NB4 (cell line): Measurements from ENCODE around the gene OTX2.

Experiments used
- MYC ChIP-seq: IDR thresholded peaks from 2 replicates; pipeline ENCODE4 v1.6.1; 2011; ENCODE audit warnings: low read depth, low read length
- POLR2A ChIP-seq: IDR thresholded peaks from 2 replicates; pipeline ENCODE4 v1.6.1; 2011; ENCODE audit warnings: mild to moderate bottlenecking; ENCODE audit not compliant: insufficient read length; ENCODE audit errors: extremely low read depth
- TF ChIP-seq, protein P1 (sequence below): IDR thresholded peaks from one replicate; pipeline ENCODE4 v1.5.1; 2012; ENCODE audit warnings: low read depth, low read length
- TF ChIP-seq, protein P2 (sequence below): IDR thresholded peaks from 2 replicates; pipeline ENCODE4 v1.6.1; 2011; ENCODE audit warnings: low read depth, low read length

DNA sequence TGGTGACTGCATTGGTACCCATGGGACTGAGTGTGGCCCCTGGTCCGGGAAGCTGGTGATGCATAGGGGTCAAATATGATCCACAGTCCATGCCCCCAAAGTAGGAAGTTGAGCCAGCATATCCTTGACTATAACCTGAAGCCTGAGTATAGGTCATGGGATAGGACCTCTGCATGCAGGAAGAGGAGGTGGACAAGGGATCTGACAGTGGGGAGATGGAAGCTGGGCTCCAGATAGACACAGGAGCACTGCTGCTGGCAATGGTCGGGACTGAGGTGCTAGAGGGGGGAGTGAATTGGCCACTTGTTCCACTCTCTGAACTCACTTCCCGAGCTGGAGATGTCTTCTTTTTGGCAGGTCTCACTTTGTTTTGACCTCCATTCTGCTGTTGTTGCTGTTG lies 8.4 kb downstream of the OTX2 start:
- TF ChIP-seq, protein P1, sequence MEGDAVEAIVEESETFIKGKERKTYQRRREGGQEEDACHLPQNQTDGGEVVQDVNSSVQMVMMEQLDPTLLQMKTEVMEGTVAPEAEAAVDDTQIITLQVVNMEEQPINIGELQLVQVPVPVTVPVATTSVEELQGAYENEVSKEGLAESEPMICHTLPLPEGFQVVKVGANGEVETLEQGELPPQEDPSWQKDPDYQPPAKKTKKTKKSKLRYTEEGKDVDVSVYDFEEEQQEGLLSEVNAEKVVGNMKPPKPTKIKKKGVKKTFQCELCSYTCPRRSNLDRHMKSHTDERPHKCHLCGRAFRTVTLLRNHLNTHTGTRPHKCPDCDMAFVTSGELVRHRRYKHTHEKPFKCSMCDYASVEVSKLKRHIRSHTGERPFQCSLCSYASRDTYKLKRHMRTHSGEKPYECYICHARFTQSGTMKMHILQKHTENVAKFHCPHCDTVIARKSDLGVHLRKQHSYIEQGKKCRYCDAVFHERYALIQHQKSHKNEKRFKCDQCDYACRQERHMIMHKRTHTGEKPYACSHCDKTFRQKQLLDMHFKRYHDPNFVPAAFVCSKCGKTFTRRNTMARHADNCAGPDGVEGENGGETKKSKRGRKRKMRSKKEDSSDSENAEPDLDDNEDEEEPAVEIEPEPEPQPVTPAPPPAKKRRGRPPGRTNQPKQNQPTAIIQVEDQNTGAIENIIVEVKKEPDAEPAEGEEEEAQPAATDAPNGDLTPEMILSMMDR, result no peak
- TF ChIP-seq POLR2A, result no peak
- TF ChIP-seq, protein P2, sequence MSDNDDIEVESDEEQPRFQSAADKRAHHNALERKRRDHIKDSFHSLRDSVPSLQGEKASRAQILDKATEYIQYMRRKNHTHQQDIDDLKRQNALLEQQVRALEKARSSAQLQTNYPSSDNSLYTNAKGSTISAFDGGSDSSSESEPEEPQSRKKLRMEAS, result no peak
- no peak for TF ChIP-seq MYC
